Peyer's patch (tissue), 4 donors: Measurements from ENCODE around the gene SPATS1.

Experiments used
- POLR2A ChIP-seq, 2 donors: fragments of 450-650 bp; IDR thresholded peaks; one replicate each; pipeline ENCODE4 v1.5.1; 2017; ENCODE audit warnings: antibody characterized with exemption in 2 of 2, mild to moderate bottlenecking in 2 of 2, moderate library complexity in 2 of 2
- TF ChIP-seq, protein P1 (sequence below), 6 experiments: fragments of 450-650 bp in 4 of 6; fragments of 200-600 bp in 2 of 6; sonication (generic) in 1 of 6; IDR thresholded peaks; one replicate each; pipeline ENCODE4 v1.5.1; 2017 to 2019; ENCODE audit warnings: antibody characterized with exemption in 6 of 6, mild to moderate bottlenecking in 3 of 6, moderate library complexity in 1 of 6

DNA sequence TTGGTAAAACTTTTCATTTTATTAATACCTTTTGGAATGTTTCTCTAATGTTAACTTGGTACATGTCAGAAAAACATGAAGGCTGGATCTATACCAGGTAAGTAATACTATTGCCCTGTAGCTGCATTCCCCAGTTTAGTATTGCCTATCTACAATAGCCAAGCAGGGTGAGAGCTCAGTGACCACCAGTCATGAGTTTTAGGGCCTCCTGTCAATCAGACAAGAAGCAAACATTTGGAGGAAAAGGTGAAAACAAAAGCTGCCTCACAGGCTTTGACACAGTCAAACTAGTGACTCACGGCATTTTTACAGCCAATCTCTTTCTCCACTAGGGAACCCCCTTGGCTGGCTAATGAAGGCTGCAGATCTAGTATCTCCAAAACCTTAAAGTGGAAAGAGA lies 35.5 kb downstream of the SPATS1 start:
- TF ChIP-seq, protein P1, sequence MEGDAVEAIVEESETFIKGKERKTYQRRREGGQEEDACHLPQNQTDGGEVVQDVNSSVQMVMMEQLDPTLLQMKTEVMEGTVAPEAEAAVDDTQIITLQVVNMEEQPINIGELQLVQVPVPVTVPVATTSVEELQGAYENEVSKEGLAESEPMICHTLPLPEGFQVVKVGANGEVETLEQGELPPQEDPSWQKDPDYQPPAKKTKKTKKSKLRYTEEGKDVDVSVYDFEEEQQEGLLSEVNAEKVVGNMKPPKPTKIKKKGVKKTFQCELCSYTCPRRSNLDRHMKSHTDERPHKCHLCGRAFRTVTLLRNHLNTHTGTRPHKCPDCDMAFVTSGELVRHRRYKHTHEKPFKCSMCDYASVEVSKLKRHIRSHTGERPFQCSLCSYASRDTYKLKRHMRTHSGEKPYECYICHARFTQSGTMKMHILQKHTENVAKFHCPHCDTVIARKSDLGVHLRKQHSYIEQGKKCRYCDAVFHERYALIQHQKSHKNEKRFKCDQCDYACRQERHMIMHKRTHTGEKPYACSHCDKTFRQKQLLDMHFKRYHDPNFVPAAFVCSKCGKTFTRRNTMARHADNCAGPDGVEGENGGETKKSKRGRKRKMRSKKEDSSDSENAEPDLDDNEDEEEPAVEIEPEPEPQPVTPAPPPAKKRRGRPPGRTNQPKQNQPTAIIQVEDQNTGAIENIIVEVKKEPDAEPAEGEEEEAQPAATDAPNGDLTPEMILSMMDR (IDR thresholded peaks at IDR 0.05): no peak
- TF ChIP-seq POLR2A (IDR thresholded peaks at IDR 0.05): no peak
